HL-60/S4 treated with retinoic acid at 250 ng/mL for 4 days and 3 days (cell line): ENCODE results near the gene SLC22A13.
"Not testable (repeated sequence)": the region's sequence is repeated elsewhere in the genome, so short reads cannot be mapped to it uniquely, and the experiment has no call there.

Source experiments
- in situ Hi-C: fragments of 300-500 bp; cut with MboI; formaldehyde crosslinking; loops from 2 replicates; pipeline ENCODE4 v1.7.0; 2022; ENCODE audit warnings: low sequenced_read_pairs

The SLC22A13 gene

DNA sequence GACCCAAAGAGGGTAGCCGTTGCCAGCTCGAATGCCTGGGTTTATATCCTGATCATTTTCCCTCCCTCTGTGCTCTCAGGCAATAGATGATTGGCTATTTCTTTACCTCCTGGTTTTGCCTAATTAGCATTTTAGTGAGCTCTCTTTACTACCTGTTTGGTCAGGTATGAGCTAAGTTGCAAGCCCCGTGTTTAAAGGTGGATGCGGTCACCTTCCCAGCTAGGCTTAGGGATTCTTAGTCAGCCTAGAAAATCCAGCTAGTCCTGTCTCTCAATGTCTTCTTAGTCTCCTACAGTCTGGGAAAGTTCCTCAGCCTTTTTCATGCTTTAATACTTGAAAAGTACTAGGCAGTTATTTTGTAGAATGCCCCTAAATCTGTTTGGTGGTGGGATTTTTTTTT lies 31.4 kb downstream of the SLC22A13 start:
- in situ Hi-C loops: not testable (repeated sequence)

DNA sequence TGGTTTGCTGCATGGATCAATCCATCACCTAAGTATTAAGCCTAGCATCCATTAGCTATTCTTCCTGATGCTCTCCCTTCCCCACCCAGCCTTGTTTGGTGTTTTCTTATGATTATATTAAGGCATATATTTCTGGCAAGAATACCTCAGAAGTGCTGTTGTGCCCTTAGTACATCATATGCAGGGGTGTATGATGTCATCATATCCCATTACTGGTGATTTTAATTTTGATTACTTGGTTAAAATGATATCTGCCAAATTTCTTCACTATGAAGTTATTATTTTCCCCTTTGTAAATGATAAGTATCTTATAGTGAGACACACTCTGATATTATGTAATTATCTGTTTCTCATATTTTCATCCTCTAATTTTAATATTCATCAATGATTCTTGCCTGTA lies 31.9 kb downstream of the SLC22A13 start:
- in situ Hi-C loops: no loop called here

DNA sequence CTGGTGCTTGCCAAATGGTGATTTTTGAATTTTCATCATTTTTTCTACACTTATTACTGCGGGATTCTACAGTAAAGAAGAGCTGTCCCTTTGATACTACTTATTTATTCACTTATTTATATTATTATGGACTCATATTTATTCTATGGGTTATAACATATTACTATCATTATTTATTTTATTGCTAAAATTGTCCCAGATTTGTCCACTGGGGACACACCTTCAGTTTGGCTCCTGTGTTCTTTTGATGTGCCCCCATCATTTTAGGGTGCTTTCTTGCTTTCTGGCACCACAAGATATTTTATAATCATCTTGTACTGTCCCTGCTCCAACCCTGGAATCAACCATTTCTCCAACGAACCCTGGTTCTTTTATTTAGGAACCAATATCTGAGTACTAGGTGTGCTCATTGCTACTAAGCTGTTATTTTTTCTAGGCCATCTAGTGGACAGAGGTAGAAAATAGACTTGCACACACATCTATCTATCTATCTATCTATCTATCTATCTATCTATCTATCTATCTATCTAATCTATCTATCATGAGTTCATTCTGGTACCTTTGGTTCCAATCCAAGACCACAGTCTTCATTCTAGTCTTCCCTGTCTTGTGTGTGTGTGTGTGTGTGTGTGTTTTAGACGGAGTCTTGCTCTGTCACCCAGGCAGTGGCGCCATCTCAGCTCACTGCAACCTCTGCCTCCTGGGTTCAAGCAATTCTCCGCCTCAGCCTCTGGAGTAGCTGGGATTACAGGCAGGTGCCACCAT lies 32.5 kb downstream of the SLC22A13 start:
- in situ Hi-C loops: no loop called here

DNA sequence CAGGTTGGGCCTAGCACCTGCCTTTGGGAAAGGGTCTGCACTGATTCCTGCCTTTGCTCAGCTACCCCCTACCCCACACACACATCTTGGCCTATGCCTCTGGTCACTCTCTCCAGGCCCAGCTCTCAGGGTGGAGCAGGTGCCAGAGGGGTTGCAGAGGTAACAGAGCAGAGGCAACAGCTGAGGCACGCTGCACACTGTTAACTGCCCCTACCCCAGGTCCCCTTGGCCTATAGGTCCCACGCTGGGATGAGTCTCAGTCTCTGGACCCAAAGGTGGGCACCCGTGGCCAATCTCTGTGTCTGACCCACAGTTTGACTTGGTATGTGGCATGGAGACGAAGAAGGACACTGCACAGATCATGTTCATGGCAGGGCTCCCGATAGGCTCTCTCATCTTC lies 41.3 kb downstream of the SLC22A13 start:
- in situ Hi-C loops: no loop called here

DNA sequence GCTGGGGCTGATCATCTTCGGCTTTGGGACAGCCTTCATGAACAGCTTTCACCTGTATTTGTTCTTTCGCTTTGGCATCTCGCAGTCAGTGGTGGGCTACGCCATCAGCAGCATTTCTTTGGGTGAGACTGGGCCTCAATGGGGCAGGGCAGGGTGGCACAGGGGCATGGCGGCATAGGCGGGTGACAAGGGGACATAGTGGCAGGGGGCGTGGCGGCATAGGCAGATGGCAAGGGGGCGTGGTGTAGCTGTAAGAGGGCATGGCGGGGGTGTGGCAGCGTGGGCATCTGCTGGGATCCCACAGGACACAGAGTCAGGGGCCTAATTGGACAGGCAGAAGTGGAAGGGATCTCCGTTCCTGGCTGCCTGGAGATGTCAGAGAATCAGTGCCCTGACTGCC lies 42.0 kb downstream of the SLC22A13 start:
- in situ Hi-C loops: no loop called here

DNA sequence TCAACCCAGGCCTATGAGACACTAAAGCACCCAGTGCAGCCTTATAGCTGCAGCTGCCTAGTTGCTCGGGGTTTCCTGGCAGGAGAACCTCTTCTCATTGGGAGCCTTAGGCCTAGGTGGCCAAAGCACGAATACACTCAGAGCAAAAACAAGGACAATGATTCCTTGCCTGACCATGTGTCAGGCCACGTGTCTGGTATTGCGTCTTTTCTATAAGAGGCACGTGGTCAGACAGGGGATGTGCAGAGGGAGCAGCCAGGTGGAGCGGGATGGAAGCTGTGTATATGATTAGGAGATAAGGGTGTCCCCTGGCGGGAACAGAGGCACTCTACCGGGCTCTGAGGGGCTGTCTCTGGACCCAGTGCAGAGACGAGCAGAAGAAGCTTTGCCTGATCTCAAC lies 42.8 kb downstream of the SLC22A13 start:
- in situ Hi-C loops: no loop called here

DNA sequence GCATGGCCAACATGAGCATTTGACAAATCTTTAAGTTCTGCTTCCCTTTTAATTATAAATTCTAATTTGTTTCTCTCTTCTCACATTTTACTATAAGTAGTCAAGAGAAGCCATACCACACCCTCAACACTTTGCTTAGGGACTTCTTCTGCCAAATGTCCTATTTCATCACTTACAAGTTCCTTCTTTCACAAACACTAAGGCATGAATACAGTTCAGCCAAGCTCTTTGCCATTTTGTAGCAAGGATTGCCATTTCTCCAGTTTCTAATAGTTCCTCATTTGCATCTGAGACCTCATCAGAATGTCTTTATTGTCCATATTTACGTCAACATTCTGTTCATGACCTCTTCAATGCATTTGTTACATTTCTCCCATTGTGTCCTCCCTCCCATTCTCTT lies 45.9 kb downstream of the SLC22A13 start:
- in situ Hi-C loops: no loop called here

DNA sequence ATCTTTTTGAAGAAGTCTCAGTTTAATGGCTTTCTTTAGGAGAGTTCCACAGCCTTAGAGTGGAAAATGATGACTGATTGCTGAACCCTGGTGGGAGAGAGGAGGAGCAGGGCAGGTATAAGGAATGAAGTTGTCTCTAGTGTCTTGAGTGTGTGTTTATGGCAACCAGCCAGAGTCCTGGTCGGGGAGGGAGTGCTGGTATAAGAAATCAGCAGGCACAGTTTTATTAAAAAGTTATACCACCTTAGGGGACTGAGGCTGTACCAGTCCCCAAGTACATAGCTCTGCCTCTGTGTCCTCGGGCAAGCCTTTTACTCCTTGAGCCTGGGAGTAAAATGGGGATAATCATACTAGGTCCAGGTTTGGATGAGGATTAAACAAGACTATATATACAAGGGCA lies 46.3 kb downstream of the SLC22A13 start:
- in situ Hi-C loops: no loop called here

DNA sequence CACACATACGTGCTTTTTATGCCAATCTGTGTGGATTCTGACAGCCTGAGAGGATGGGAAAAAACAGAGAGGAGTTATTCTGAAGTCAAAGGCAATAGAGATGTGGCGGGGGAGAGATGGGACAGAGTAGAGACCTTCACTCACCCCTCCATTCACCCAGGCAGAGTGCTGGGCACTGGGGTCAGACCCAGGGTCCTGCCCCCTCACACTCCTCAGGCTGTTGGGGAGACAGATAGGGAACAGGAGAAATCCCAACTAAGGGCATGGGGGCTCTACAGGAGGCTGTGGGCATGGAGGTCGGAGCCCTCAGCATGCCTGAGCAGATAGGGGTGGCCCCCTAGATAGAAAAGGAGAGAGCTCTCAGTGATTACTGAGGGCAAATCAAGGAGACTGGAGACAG lies 46.7 kb downstream of the SLC22A13 start:
- in situ Hi-C loops: no loop called here

DNA sequence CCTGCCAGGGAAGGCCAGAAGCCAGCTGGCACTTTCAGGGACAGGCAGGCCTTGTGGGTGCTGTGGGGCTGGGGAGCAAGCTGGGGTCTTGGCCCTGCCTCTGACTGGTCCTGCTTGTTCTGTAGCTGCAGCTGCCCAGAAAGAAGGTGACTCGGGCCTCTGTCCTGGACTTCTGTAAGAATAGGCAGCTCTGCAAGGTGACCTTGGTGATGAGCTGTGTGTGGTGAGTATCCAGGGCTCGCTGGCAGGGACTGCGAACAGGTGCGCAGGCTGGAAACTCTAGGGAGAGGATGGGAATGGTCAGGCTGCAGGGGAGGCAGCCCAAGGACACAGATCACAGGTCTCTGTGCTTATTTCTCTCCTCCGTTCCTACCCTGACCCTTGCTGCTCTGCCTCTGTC lies 47.7 kb downstream of the SLC22A13 start:
- in situ Hi-C loops: no loop called here

DNA sequence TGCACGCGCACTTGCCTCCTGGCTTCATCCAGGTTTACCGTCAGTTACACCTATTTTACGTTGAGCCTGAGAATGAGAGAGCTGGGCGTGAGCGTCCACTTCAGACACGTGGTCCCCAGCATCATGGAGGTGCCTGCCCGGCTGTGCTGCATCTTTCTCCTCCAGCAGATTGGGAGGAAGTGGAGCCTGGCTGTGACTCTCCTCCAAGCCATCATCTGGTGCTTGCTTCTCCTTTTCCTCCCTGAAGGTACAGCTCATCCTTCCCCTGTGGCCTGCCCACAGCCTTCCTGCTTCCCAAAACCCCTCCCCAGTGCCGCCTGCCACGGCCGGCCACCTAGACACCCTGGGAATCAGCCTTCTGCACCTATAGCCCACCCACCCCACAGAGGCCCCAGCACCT lies 48.1 kb downstream of the SLC22A13 start:
- in situ Hi-C loops: no loop called here

DNA sequence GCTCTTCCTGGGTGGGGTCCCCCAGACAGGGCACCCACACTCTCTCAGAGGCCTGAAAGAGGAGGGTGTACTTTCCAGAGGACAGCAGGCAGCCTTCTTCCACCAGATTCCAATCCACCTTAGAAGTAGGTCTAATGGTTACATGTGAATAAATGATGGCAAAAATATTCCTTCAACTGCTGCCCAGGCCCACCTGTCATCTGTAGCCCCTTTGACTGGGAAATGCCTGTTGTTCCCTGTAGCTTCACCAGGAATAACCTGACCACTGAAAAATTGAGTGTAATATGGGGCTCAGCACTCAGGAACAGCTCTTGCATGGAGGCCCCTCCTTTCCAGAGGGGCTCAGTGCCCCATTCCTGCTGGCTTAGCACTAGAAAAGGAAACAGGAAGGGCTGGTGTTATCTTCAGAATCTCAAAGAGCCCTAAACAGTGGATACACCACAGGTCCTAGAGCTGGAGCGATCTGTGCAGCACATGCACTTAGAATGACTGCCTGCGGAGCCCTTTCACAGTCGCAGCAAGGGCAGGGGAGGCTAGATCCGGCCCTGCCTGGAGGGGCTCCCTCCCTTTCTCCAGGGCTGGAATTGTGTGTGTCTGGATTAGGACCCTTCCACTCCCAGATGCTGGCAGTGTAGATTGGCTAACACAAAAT lies 48.6 kb downstream of the SLC22A13 start:
- in situ Hi-C loops: no loop called here

DNA sequence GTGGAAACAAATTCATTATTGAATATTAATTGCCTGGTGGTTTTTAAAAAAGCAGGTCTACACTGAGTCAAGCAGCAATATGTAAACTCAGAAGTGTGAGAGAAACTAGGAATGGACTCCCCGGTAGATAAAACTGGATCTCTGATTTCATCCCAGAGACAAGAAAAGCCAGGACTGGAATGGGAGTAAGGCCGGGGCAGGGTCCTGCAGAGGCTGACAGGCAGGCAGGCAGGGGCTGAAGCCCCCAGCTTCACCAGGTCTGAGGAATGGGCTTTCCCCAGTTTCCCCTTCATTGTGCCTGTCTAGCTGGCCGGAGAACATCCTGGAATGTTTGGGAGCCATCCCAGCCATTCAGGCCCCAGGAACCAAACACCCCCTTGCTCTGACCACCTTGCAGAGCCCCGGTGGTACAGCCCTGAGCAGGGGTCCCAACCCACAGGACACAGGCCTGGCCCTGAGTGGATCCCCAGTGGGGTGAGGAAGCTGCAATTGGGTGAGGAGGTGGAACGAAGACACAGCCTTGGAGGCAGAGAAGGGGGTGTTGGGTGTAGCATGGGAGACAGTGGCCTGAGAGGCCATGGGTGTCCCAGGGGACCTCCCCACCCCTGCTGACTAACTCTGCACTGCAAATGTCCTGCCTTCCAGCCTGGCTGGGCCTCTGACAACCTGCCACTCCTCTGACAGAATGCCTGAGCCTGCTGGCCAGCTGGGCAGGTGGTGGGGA lies 49.3 kb downstream of the SLC22A13 start:
- in situ Hi-C loops: no loop called here

DNA sequence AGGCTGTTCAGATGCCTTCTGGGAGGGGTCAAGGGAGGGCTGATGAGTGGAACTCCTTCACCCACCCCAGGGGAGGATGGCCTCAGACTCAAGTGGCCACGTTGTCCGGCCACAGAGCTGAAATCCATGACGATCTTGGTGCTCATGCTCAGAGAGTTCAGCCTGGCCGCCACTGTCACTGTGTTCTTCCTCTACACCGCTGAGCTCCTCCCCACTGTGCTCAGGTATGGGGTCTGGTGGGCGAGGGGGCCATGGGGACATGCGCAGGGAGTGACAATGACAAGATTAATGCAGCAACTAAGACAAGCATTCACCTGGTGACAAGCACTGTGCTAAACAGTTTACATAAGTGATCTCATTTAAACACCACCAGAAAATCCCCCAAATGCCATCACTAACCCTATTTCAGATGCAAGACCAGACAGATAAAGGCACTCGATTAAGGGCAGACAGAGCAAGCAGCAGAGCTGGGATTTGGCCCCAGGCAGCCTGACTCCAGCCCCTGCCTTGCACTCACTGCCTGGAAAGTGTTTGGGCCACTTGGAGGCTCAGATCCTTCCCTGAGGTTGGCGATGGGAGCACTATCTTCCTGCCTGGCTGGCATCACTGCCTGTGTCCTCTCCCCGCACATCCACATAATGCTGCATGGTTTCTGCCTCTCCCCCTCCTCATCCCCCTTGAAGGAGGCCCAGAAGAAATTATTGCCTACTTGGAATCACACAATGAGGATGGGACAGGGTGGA lies 50.0 kb downstream of the SLC22A13 start:
- in situ Hi-C loops: no loop called here

DNA sequence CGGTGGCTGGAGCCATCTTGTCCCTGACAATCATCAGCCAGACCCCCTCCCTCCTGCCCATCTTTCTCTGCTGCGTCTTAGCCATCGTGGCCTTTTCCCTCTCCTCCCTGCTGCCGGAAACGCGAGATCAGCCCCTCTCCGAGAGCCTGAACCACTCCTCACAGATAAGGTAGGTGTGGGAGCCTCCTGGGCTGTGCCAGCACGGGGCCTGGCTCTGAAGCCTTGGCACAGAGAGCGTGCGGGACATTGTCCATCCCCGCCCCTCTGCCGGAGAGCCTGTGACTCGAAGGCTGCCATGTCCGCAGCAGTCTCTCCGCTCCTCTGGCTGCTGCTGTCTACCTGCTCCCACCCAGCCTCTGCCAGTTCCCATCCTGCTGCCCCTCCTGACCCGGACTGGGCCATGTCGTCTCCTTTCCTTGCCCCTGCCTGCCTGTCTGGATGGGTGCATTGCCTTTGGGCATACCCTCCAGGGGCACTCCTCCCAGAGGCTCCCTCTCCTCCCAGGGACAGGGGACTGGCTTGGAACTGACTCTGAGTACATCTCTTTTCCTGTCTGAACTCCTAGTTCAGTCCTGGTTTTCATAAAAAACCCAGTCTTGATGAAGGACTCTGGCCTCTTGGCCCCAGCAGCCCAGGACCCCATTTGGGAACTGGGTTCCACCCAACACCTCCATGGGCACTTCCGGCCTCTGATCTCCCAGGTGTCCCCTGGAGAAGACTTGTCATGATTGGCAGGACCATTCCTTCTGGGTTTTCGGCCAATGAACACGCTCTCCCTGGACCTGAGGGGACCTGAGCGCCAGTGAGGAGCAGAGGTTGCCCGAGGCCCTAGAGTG lies 51.0 kb downstream of the SLC22A13 start:
- in situ Hi-C loops: no loop called here

DNA sequence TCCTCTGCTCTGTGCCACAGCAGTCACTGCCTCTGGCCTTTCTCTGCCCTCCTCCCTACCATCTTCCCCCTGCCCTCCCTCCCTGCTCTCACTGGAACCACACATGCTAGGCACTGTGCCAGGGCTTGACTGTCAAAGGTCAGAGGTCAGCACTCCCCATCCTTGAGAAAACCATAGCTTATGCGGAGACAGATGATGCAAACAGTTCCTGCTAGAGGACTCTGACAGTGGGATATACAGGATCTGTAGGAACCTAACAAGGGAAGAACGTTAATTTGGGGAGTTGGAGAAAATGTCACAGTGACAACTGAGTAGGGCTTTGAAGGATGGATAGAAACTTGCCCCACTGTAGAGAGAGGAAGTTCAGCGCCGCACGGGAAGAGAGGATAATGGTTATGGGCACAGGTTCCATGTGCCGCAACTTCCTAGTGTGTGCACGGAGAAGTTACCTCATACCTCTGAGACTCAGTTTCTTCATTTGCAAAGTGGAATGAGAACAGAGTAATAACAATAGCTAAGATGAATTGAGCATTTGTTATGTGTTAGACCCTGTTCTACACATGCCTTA lies 51.7 kb downstream of the SLC22A13 start:
- in situ Hi-C loops: no loop called here

DNA sequence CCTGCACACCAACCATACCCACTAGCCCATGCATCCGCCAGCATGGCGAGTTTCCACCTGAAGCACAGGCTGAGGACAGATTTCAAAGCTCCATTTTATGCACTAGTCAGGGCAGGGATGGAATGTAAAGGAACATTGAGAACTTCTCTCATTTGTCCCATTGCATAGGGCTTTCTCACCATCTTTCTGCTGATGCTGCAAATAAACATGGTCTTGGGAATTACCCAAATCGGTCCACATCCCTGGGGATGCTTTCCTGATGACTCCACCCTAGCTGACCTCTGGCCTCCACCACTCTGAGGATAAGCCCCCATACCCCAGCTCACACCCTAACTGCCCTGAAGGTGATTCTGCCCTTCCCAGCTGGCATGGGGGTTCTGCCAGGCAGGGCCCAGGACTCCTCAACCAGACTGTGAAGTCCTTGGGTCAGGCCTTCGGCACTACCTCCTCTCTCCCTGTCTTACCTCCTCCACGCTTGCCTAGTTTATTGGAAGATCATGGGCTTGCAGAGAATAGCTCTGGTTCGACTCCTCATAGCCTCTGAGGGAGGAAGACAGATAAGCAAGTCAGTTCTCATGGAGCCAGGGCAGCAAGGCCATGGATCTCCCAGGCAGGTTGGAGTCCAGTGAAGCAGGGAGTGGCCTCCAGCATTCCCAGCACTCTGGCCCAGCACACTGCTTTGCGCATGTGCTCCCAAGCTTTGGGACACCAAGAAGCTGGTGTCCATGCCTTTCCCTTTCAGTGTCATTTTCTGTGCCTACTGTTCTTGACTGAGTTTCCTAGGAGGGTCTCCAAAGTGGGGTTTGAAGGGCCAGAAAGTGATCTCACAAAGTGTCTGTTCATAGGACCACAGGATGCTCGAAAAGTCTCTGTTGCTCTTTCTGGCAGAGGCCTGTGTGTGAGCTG lies 53.4 kb downstream of the SLC22A13 start:
- in situ Hi-C loops: no loop called here

DNA sequence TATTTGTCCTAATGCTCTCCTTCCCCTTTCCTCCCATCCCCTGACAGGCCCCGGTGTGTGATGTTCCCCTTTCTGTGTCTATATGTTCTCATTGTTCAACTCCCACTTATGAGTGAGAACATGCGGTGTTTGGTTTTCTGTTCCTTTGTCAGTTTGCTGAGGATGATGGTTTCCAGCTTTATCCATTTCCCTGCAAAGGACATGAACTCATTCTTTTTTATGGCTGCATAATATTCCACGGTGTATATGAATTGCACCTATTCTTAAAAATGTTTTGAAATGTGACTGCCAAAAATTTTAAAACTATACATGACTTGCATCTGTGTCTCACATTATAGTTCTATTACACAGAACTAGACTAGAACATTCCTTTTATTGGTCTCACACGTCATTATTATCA lies 55.0 kb downstream of the SLC22A13 start:
- in situ Hi-C loops: not testable (repeated sequence)

DNA sequence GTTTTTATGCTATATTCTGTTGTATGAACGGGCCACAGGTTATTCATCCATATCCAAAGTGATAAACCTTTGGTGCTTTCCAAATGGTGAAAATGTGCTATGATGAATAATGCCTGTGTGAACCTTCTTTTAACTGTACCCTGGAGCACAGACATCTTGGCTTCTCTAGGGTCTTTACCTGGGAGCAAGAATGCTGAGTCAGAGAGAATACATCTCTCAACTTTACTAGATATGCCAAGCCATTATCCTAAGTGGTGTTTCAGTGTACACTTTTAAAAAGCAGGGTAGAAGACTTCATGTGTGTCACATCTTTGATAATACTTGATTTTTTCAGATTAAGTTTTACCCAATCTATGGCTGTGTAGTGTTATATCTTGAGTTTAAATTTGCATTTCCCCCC lies 57.4 kb downstream of the SLC22A13 start:
- in situ Hi-C loops: no loop called here
